Measurements from ENCODE around the gene CALD1. TPM values are rescaled to one million over a fixed set of nuclear protein-coding genes. Genes with fewer than 3 reads are reported as not detected.
A peak's percentile ranks its signal among the peaks of the same experiment; 100 is the strongest.

CALD1 gene
- total and polyA plus RNA-seq, 5 experiments from 2014 or later, result not detected

GRCh38 chr7:134823400-134823799 is 44.0 kb downstream of the CALD1 start:
- POLR2A ChIA-PET, result no interaction called here
- H3K27ac Mint-ChIP-seq, result no peak overlapping the region
- H3K9me3 Mint-ChIP-seq, result no peaks in the 10 kb centered on the region
- H3K36me3 Mint-ChIP-seq, result peaks cover 0 to 1% (median 0%) of the 10 kb centered on the region in 3 donors
- no peaks in the 10 kb centered on the region for H3K4me1 Mint-ChIP-seq
- H3K4me3 Mint-ChIP-seq, result no peak overlapping the region
- DNase-seq (no peak), ATAC-seq (no peak)
- H3K27me3 Mint-ChIP-seq, result no peaks in the 10 kb centered on the region

- Mint-ChIP-seq H3K9me3 (no peaks in the 10 kb centered on the region), H3K27me3 (no peaks in the 10 kb centered on the region), H3K36me3 (peaks cover 0 to 1% (median 0%) of the 10 kb centered on the region in 3 donors), H3K4me3 (no peak overlapping the region), H3K4me1 (no peaks in the 10 kb centered on the region), H3K27ac (no peak overlapping the region)
- DNase-seq, result no peak
- POLR2A ChIA-PET, result no interaction called here
- ATAC-seq, result no peak
Observed at GRCh38 chr7:134825666-134826065, 46.2 kb downstream of the CALD1 start.

- no peak for ATAC-seq
- no peak for DNase-seq
- no peak overlapping the region for H3K27ac Mint-ChIP-seq
- H3K9me3 Mint-ChIP-seq, result no peaks in the 10 kb centered on the region
- H3K4me1 Mint-ChIP-seq, result no peaks in the 10 kb centered on the region
- peaks cover 0 to 2% (median 1%) of the 10 kb centered on the region in 3 donors for H3K36me3 Mint-ChIP-seq
- H3K4me3 Mint-ChIP-seq, result no peak overlapping the region
- H3K27me3 Mint-ChIP-seq, result no peaks in the 10 kb centered on the region
- POLR2A ChIA-PET, result no interaction called here
Observed at GRCh38 chr7:134826105-134826504, 46.7 kb downstream of the CALD1 start.

- peaks cover 0 to 5% (median 1%) of the 10 kb centered on the region in 3 donors for H3K36me3 Mint-ChIP-seq
- ATAC-seq (no peak), DNase-seq (no peak)
- no peaks in the 10 kb centered on the region for H3K27me3 Mint-ChIP-seq
- no peak overlapping the region for H3K27ac Mint-ChIP-seq
- POLR2A ChIA-PET, result no interaction called here
- H3K4me1 Mint-ChIP-seq, result no peaks in the 10 kb centered on the region
- no peak overlapping the region for H3K4me3 Mint-ChIP-seq
- H3K9me3 Mint-ChIP-seq, result no peaks in the 10 kb centered on the region
Observed at GRCh38 chr7:134827436-134827835, 48.0 kb downstream of the CALD1 start.

- Mint-ChIP-seq H3K4me3 (no peak overlapping the region), H3K27me3 (no peaks in the 10 kb centered on the region), H3K36me3 (peaks cover 0 to 5% (median 0%) of the 10 kb centered on the region in 3 donors), H3K9me3 (no peaks in the 10 kb centered on the region), H3K4me1 (no peaks in the 10 kb centered on the region), H3K27ac (no peak overlapping the region)
- POLR2A ChIA-PET, result no interaction called here
- no peak for DNase-seq
- no peak for ATAC-seq
Observed at GRCh38 chr7:134827889-134828288, 48.5 kb downstream of the CALD1 start.

GRCh38 chr7:134828361-134828760 is 48.9 kb downstream of the CALD1 start:
- Mint-ChIP-seq H3K27me3 (no peaks in the 10 kb centered on the region), H3K9me3 (no peaks in the 10 kb centered on the region), H3K4me3 (no peak overlapping the region), H3K36me3 (peaks cover 0 to 5% (median 0%) of the 10 kb centered on the region in 3 donors), H3K27ac (no peak overlapping the region), H3K4me1 (no peaks in the 10 kb centered on the region)
- POLR2A ChIA-PET, result interaction anchor here (0.6 kb wide), 1 partner anchor 336 kb away, joined by 3 read pairs; no protein-coding TSS in a partner anchor
- ATAC-seq (no peak), DNase-seq (no peak)

GRCh38 chr7:134829380-134829986 is 50.0 kb downstream of the CALD1 start:
- DNase-seq (no peak), ATAC-seq (no peak)
- H3K4me1 Mint-ChIP-seq, result no peaks in the 10 kb centered on the region
- POLR2A ChIA-PET, result no interaction called here
- H3K27ac Mint-ChIP-seq, result no peak overlapping the region
- no peaks in the 10 kb centered on the region for H3K9me3 Mint-ChIP-seq
- H3K4me3 Mint-ChIP-seq, result no peak overlapping the region
- peaks cover 0 to 5% (median under 1%) of the 10 kb centered on the region in 3 donors for H3K36me3 Mint-ChIP-seq
- no peaks in the 10 kb centered on the region for H3K27me3 Mint-ChIP-seq

GRCh38 chr7:134831862-134832261 is 52.4 kb downstream of the CALD1 start:
- Mint-ChIP-seq H3K27ac (peak overlapping the region in 2 of 10 donors; percentile 60 to 71), H3K4me3 (peak overlapping the region in 9 of 10 donors; percentile 0 to 66 (median 51)), H3K4me1 (no peaks in the 10 kb centered on the region), H3K9me3 (no peaks in the 10 kb centered on the region), H3K27me3 (no peaks in the 10 kb centered on the region), H3K36me3 (peaks cover 0 to 15% (median 6%) of the 10 kb centered on the region in 3 donors)
- POLR2A ChIA-PET, result no interaction called here
- peak in 1 of 2 donors; percentile 42 for ATAC-seq
- DNase-seq, result peak in 1 of 10 donors; percentile 2

GRCh38 chr7:134832367-134832766 is 52.9 kb downstream of the CALD1 start:
- Mint-ChIP-seq H3K9me3 (no peaks in the 10 kb centered on the region), H3K36me3 (peaks cover 0 to 15% (median 6%) of the 10 kb centered on the region in 3 donors), H3K27ac (no peak overlapping the region), H3K4me1 (no peaks in the 10 kb centered on the region), H3K4me3 (no peak overlapping the region), H3K27me3 (no peaks in the 10 kb centered on the region)
- ATAC-seq, result no peak
- no peak for DNase-seq
- POLR2A ChIA-PET, result no interaction called here

- Mint-ChIP-seq H3K4me1 (peaks cover 0 to 3% (median 0%) of the 10 kb centered on the region in 4 donors), H3K27ac (no peak overlapping the region), H3K27me3 (no peaks in the 10 kb centered on the region), H3K36me3 (peaks cover 0 to 15% (median 6%) of the 10 kb centered on the region in 3 donors), H3K9me3 (no peaks in the 10 kb centered on the region), H3K4me3 (no peak overlapping the region)
- ATAC-seq (no peak), DNase-seq (no peak)
- POLR2A ChIA-PET, result no interaction called here
Observed at GRCh38 chr7:134834689-134835462, 55.4 kb downstream of the CALD1 start.

- ATAC-seq (no peak), DNase-seq (no peak)
- Mint-ChIP-seq H3K4me3 (no peak overlapping the region), H3K4me1 (peaks cover 0 to 3% (median 0%) of the 10 kb centered on the region in 4 donors), H3K27ac (no peak overlapping the region), H3K36me3 (peaks cover 0 to 17% (median 6%) of the 10 kb centered on the region in 3 donors), H3K27me3 (no peaks in the 10 kb centered on the region), H3K9me3 (no peaks in the 10 kb centered on the region)
- POLR2A ChIA-PET, result no interaction called here
Observed at GRCh38 chr7:134835463-134835823, 56.0 kb downstream of the CALD1 start.

- DNase-seq (no peak), ATAC-seq (no peak)
- POLR2A ChIA-PET, result no interaction called here
- Mint-ChIP-seq H3K36me3 (peaks cover 0 to 15% (median 6%) of the 10 kb centered on the region in 3 donors), H3K27me3 (no peaks in the 10 kb centered on the region), H3K27ac (no peak overlapping the region), H3K4me1 (peaks cover 0 to 3% (median 0%) of the 10 kb centered on the region in 4 donors), H3K4me3 (no peak overlapping the region), H3K9me3 (no peaks in the 10 kb centered on the region)
Observed at GRCh38 chr7:134836447-134836846, 57.0 kb downstream of the CALD1 start.

GRCh38 chr7:134839298-134839697 is 59.9 kb downstream of the CALD1 start:
- ATAC-seq (no peak), DNase-seq (no peak)
- Mint-ChIP-seq H3K27me3 (no peaks in the 10 kb centered on the region), H3K36me3 (peaks cover 0 to 12% (median 11%) of the 10 kb centered on the region in 3 donors), H3K4me3 (no peak overlapping the region), H3K4me1 (peaks cover 0 to 3% (median 0%) of the 10 kb centered on the region in 4 donors), H3K9me3 (no peaks in the 10 kb centered on the region), H3K27ac (no peak overlapping the region)
- POLR2A ChIA-PET, result no interaction called here
